Jurkat, Clone E6-1 (cell line): ENCODE measurements around the gene GCC1. TPM values are rescaled to one million over a fixed set of nuclear protein-coding genes. Genes with fewer than 3 reads are reported as not detected.

Experiments used
- DNase-seq: peaks from one replicate; pipeline ENCODE4 v3.0.0-alpha.2; 2011; ENCODE audit warnings: low read depth, low spot score
- H3K4me3 ChIP-seq: 2 replicates; pipeline ENCODE4 v1.5.1; 2011; ENCODE audit warnings: mild to moderate bottlenecking, low read length, control low read depth, moderate library complexity
- polyA plus RNA-seq: library from polyadenylated mRNA; unstranded; fragments of >200 nt; gene quantifications from one replicate; pipeline ENCODE4 v1.2.1, GENCODE V29; 2012; ENCODE audit warnings: missing spikeins; ENCODE audit not compliant: insufficient read length, insufficient read depth

GCC1 gene
- polyA plus RNA-seq = 11.8 TPM

- peak; percentile 74 for DNase-seq
- H3K4me3 ChIP-seq = peak within 1 kb of the TSS; percentile 83
Measured at GRCh38 chr7:127585044-127585953, at the start of gene GCC1. TSS of gene GCC1 (minus strand) at chr7:127585596. CDS start at chr7:127585182, 414 bp downstream.

- no peak for DNase-seq
- no peak overlapping the region for H3K4me3 ChIP-seq
Measured at GRCh38 chr7:127632276-127632910, 47.0 kb upstream of the GCC1 start.

- no peak for DNase-seq
- no peak overlapping the region for H3K4me3 ChIP-seq
Measured at GRCh38 chr7:127629268-127629854, 44.0 kb upstream of the GCC1 start.

GRCh38 chr7:127628445-127628844, 43.0 kb upstream of the GCC1 start:
- DNase-seq = no peak
- no peak overlapping the region for H3K4me3 ChIP-seq

- H3K4me3 ChIP-seq = no peak overlapping the region
- no peak for DNase-seq
Measured at GRCh38 chr7:127625331-127625730, 39.9 kb upstream of the GCC1 start.

GRCh38 chr7:127620406-127621233, 35.2 kb upstream of the GCC1 start:
- DNase-seq = no peak
- no peak overlapping the region for H3K4me3 ChIP-seq

- DNase-seq = no peak
- H3K4me3 ChIP-seq = no peak overlapping the region
Measured at GRCh38 chr7:127619681-127620405, 34.4 kb upstream of the GCC1 start.

GRCh38 chr7:127618775-127619174, 33.4 kb upstream of the GCC1 start:
- DNase-seq = no peak
- no peak overlapping the region for H3K4me3 ChIP-seq

- no peak within 1 kb of the TSS for H3K4me3 ChIP-seq
- DNase-seq = no peak
Measured at GRCh38 chr7:127618042-127618441, 32.6 kb upstream of the GCC1 start, which contains the start of gene PAX4. TSS of gene PAX4 (minus strand) at chr7:127618142. CDS start at chr7:127615928, 2,214 bp downstream.

GRCh38 chr7:127616724-127617123, 31.3 kb upstream of the GCC1 start:
- no peak overlapping the region for H3K4me3 ChIP-seq
- DNase-seq = no peak

GRCh38 chr7:127612263-127612662, 26.9 kb upstream of the GCC1 start:
- no peak overlapping the region for H3K4me3 ChIP-seq
- DNase-seq = no peak

- DNase-seq = no peak
- H3K4me3 ChIP-seq = no peak overlapping the region
Measured at GRCh38 chr7:127609297-127609696, 23.9 kb upstream of the GCC1 start.

GRCh38 chr7:127608446-127608845, 23.1 kb upstream of the GCC1 start:
- DNase-seq = no peak

GRCh38 chr7:127600885-127601284, 15.5 kb upstream of the GCC1 start:
- DNase-seq = no peak
- H3K4me3 ChIP-seq = no peak overlapping the region

More at GRCh38 chr7:127608446-127608845, 23.1 kb upstream of the GCC1 start:
- no peak overlapping the region for H3K4me3 ChIP-seq

GRCh38 chr7:127598318-127598717, 12.9 kb upstream of the GCC1 start:
- H3K4me3 ChIP-seq = no peak overlapping the region
- peak; percentile 29 for DNase-seq

- no peak for DNase-seq
- H3K4me3 ChIP-seq = no peak overlapping the region
Measured at GRCh38 chr7:127595737-127596136, 10.3 kb upstream of the GCC1 start.

- DNase-seq = no peak
- no peak overlapping the region for H3K4me3 ChIP-seq
Measured at GRCh38 chr7:127594490-127594889, 9.1 kb upstream of the GCC1 start.

- DNase-seq = no peak
- no peak overlapping the region for H3K4me3 ChIP-seq
Measured at GRCh38 chr7:127592550-127592949, 7.2 kb upstream of the GCC1 start.
